Stimulated activated CD4-positive, alpha-beta T cell treated with anti-CD3 and anti-CD28 coated beads, TNF-alpha, amount 100 ng/mL, for 4 hours (primary cell): ENCODE results near the gene HAX1.
A peak's percentile ranks its signal among the peaks of the same experiment; 100 is the strongest.
"Not testable (repeated sequence)": the region's sequence is repeated elsewhere in the genome, so short reads cannot be mapped to it uniquely, and the experiment has no call there.

Experiments
- DNase-seq, 3 experiments: peaks; one replicate each; pipeline ENCODE4 v3.0.0-alpha.2; 2020; ENCODE audit warnings: low read depth in 3 of 3

HAX1 gene

DNA sequence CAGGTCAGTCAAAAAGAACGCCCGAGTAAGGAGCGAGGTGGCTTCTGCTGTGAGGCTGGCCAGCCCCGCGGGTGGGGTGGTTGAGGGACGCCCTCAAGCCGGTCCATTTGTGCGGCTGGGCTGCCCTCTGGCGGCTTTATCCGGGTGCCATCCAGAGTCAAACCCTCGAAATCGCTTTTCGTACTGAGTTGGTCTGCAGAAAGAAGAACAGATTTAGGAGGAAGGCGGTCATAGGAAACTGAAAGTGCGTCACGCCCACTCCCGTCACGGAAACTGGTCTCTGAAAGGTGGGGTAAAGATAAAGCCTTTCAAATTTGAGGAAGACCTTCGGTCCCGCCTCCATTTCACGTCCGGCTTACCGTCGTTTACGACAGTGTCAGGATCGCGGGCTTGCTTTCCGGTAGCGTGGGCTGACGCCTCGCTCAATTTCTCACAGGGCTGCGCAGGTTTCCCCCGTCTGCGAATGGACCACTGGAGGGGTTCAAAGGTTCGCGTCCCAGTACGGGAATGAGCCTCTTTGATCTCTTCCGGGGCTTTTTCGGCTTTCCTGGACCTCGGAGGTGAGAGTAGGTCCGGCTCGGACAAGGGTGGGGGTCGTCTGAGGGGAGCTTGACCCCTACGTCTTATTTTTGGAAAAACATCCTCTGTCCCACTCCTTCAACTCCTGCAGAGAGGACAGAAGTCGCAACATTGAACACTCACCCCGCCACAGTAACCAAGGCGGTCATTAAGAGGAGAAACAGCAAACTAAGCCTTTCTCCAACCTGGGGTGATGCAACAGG lies at the start of gene HAX1:
Gene HAX1 (plus strand): TSS at position 413 of the 782 bp plus-strand sequence. CDS start 95 bp downstream, at position 508.
- peak; percentile 90 to 98 (median 96) for DNase-seq

DNA sequence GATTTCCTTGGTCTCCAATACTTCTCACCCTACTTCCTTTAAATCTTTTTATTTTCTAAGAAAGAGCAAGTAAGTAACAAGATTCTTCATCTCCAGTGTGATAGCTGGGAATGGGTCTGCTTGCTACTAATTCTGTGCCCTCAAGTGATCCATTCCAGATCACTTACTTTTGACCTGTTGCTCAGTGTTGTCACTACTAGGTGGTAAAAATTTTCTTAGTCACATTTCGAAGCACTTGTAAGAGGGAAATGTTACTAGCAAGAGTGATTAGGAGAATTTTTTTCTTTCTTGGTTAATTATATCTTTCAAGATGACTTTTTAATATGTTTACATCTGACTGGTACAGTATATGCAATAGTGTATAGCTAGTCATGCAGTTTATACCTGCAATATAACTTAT lies 49.5 kb upstream of the HAX1 start:
- DNase-seq, result no peak

DNA sequence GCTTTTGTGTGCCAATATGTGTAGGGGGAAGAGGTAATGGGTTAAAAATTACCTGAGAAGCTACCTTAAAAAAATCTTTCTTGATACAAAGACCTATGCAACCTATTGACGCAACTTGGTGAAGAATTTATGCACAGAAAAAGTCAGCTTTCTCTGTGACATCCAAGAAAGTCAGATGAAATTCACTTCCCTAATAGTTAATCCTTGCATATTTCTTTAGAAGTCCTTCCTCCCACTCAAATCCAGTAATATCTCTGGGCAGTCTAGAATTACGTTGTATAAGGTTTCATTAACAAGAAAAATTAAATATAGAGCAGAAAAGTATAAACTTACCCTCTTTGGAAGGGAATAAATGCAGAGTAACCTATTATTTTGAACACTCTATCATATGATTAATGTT lies 48.8 kb upstream of the HAX1 start:
- no peak for DNase-seq

DNA sequence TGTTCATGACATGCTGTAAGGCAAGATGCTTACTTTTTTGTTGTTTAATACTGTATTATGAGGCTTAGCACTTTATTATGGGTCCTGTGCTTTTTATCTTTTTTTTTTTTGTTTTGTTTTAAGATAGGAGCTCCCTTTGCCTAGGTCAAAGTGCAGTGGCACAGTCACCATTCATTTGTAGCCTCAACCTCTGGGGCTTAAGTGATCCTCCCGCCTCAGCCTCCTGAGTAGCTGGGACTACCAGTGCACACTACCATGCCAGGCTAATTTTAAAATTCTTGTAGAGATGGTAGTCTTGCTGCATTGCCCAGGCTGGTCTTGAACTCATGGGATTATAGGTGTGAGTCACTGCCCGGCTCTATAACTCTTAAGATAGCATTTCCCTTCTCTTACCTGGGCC lies 47.1 kb upstream of the HAX1 start:
- DNase-seq, result no peak

DNA sequence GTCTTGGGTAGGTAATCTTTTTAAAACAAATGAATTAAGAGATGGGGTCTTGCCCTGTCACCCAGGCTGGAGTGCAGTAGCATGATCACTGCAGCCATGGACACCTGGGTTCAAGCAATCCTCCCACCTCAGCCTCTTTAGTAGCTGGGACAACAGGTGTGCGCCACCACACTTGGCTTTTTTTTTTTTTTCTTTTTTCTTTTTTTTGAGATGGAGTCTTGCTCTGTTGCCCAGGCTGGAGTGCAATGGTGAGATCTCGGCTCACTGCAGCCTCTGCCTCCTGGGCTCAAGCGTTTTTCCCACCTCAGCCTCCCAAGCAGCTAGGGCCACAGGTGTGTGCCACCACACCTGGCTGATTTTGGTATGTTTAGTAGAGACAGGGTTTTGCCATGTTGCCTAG lies 41.3 kb upstream of the HAX1 start:
- DNase-seq, result not testable (repeated sequence)

DNA sequence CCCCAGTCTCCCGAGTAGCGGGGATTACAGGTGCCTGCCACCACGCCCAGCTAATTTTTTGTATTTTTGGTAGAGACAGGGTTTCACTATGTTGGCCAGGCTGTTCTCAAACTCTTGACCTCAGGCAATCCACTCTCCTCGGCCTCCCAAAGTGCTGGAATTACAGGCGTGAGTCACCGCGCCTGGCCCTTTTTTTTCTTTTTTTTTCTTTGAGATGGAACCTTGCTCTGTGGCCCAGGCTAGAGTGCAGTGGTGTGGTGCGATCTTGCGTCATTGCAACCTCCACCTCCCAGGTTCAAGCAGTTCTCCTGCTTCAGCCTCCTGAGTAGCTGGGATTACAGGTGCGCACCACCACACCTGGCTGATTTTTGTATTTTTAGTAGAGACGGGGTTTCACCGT lies 39.3 kb upstream of the HAX1 start:
- not testable (repeated sequence) for DNase-seq

DNA sequence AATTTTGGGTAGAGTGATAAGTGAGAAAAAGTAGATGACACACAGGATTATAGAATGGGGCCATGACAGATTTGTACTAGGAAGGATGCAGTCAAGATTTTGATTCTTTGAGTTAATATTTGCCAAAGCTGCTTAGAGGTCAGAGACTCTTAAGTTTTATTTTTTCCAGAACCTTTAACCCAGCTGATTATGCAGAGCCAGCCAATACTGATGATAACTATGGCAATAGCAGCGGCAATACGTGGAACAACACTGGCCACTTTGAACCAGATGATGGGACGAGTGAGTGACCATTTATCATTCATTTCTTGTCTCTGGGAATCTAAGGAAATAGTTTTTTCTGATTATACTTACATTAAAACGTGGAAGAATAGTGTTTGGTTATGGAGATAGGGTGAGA lies 35.6 kb upstream of the HAX1 start:
- DNase-seq, result no peak

DNA sequence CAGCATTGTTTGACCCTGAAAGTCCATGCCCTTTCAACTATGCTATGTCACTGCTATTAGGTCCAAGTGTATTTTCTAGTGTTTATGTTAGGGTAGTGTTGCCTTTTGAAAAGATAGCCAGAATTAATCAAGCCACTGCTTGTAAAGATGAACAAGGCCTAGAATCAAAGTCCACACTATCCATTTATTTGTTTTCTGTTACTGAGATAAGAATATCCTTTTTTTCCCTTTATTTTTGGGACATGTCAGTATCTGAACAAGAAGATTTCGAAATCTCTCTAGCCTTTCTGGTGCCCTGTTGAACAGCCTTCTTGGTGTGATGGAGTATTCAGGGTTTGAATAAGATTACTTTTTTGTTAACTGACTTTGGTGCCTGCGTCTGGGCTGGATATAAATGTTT lies 35.0 kb upstream of the HAX1 start:
- no peak for DNase-seq

DNA sequence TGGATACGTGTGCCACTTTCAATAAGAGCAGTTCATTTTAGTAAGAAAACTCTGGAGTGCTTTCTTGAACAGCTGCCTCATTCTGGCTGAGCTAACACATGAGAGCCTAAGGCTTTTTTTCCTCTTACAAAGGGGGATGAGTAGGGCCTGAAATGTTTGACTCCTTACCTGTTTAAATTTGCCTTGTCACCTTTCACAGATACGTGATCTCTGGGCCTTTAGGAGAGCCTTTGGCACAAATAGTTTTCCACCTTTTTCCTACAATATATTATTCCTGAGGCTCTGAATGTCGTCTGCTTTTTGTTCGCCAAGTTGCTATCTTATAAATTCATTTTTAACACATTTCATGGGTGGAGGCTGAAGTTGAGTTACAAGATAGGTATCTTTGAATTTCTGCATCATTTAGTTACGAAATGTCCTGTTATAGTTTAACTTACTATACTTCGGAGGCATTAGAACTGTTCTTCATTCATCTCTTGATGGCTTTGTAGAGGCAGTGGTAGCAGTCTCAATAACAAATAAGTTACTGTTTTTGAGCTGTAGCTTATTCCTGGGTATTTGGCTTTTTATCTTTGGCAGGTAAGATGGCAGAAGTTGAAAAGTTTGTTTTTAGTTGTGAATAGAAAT lies 34.4 kb upstream of the HAX1 start:
- no peak for DNase-seq

DNA sequence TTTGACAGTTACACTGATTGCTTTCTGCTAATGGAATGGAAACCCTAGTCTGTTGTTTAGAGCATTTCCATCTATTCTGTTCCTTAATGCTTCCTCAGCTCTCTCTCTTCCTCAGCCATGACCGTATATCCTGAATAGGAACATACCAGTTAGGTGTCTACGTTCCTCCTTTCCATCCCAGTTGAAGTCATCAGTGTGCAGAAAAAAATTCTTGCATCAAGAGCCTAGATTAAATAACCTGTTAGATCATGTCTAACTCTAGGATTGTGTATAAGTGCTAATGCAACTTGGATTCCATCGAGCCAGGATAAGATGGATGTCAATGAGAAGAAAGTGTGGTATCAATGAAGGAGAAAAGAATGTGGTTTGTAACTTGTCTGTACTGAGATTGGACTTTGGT lies 32.9 kb upstream of the HAX1 start:
- no peak for DNase-seq

DNA sequence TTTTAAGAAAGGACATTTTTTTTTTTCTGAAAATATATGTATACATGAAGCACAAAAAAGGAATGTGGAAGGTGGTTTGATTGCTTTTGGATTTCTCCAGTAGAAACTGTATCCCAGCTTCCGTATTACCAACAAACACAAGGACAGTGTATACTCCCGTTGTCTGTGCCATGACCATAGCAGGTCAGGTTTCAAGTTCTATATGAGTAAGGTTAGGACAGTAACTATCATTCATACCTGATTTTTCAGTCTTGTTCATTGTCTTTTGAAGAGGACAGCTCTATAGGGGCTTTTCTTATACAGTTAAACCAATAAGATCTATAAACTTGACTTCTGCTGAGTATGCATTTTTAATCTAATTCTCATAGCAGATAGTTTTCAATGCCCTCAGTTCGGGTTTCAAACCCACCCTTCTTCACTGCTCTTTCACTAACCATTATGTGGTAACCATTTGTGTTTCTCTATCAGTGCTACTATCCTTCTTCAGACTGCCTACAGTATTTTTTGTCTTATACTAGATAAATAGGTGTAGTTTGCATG lies 32.1 kb upstream of the HAX1 start:
- DNase-seq, result no peak

DNA sequence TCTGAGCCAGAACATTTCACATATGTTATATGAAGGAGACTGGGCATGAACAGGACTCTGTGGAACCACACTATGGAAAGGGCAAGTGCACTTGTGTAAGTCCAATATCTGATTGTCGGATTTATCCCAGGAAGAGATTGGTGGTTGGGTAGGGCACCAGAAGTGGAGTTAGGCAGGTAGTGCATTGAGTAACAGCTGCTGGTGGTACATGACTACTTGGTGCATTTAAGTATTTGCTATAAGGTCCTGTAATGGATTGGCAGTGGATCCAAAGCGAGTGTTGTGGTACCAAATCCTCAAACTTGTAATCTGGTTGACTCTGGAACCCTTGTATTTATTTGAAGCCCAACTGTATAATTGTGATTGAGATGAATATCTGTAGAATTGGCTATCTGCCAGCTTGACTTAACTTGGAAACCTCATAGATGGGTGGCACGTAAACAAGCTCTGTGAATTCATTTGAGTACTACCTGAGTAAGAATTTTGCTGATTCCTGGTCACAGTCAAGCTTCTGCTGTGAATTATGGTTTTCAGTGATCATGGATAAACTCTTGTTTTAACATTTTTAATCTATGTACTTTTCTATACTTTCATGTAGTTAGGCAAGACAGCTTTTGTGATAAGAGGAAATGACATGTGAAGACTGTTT lies 30.6 kb upstream of the HAX1 start:
- DNase-seq, result no peak

DNA sequence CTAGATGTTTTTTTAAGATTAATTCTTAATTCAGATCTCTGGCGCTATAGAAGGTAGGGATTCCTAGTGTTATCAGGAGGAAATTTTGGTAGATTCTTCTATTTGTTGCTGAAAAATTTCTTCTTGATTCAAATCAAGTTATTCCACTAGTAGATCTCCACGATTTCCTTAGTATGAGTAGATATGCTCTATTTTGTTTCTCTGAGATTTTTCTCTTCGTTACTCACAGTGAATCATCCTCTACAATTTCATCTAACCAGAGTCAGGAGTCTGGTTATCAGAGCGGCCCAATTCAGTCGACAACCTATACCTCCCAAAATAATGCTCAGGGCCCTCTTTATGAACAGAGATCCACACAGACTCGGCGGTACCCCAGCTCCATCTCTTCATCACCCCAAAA lies 18.8 kb upstream of the HAX1 start:
- DNase-seq, result no peak

DNA sequence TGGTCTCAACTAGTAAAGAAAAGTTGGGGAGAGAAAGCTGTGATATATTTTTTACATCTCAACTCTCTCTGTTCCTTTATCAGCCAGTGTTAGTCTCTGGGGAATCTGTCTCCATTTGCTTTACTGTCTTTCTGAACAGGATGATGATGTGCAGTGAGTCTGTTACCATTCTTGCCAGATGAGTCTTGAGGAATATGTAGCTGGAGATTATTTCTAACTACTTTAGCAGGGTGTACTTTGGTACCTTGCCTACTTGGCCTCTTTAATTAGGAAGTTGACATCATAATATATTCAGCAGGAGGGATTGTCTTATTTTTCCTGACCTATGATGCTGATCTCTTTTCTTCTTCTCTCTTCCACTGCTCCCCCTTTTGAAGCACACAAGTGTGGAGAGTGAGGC lies 15.7 kb upstream of the HAX1 start:
- no peak for DNase-seq

DNA sequence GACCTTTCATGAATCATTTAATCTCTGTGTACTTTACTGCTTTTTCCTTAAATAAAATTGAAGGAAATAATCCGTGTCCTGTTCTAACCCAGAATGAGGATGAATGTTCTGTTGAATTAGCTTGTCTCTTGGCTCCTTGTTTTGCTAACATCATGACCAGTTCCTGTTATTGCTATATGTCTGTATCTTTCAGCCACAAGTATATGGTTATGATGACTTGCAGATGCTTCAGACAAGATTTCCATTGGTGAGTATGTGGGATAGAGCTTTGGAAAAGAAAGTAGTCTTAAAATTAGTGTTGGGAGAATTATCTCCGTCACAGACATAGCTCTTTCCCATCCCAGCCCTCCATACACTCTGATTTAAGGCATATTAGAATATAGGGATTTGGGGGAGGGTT lies 13.6 kb upstream of the HAX1 start:
- DNase-seq, result no peak

DNA sequence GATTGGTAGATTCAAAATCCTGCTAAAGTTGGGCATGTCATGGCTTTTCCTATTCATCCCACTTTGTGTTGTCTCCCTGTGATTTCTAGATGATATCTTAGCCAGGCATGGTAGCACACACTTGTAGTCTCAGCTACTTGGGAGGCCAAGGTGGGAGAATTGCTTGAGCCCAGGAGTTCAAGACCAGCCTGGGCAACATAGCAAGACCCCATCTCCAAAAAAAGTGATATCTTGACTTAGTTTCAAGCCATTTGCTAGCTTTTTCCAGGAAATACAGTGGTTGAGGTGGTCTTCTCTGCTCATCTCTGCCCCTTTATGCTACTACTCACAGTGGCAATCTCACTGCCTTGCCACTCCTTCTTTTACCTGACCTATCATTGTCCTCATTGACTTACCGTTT lies 12.3 kb upstream of the HAX1 start:
- DNase-seq, result no peak

DNA sequence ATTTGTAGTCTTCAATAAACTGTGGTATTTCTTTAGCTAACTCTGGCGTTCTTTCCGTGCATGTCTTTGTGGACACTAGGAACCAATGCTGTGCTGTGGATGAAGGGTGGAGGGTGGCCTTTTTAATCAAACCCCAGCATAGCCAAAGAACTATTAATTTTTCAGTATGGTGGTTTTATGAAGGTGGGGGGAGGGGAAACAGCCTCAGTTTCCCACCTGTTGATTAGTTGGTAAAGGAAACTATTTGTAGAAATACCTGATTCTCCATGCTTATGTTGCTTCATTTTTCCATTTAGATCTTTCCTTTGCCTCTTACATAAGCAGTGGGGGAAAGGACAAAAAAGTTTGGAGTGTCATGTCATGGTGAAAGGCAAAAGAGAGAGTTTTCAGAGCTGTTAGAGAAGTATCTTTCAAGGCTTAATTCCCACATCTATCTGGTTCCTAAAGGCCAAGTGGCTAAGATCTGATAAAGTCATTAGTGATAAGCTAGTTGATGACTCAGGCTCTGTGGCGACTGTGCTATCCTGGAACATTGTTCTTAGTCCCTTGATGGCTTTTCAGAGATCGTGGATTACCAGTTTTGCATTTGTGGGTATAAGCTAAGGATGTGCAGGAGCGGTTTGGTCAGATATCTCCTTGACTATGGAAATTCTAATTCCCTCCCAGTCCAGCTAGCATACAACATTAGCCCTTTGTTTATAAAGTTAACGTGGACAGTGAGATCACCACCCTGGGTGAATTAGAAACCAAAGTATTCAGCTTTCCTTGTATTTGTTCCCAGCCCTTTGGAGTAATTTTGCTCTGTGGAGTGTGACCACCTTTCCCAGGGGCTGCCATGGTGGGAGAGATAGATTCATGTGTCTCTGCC lies 8.7 kb upstream of the HAX1 start:
- DNase-seq, result no peak

DNA sequence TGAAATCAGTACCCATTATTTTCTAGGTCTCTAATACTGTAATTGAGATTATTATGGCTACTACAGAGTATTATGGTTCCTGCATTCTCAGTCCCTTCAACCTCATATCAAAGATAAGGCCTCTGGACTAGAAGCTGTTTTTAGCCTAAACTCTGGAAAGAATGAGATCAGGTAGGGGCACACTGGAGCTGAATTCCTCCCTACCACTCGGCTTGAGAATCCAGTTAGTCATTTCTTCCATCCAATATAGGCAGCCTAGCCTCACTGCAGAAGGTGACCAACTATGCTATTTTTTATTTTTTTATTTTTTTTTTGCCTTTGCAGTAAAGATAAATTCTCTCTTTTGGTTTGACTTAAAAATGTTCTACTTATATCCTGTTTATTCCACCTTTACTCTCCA lies 8.0 kb upstream of the HAX1 start:
- DNase-seq, result no peak

DNA sequence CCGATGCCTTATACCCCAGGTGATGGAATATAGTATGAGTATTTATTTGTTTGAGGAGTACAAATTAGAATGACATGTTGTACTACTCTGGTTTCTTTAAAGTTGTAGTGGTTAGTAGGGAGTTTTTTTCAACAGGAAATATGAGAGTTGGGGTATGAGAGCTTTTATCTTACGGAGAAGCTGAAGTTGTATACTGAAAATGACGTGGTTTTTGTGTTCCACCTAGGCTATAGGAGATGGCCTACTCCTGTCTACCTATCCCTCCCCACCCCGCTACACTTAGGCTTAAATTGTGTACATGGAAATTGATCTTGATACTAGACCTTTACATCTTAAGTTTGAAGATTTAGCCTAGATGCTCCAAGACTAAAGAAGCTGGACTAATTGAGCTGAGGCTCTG lies 6.8 kb upstream of the HAX1 start:
- no peak for DNase-seq

DNA sequence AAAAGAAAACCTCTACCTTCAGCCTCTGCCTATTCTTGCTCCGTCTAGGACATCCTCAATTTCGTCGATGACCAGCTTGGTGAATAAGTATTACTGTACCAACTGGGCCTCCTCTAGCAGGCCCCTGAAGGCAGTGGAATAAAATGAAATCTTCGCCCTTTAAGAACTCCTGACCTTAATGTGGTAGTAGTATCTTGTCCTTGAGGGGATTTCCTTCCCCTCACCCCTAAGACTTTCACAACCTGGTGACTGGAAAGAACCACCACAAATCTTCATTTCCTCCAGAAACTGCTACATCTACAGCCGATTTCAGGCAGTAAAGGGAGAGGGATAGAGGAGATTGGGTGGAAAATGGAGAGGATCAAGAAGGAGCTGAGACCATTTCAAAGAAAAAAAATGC lies 1.6 kb upstream of the HAX1 start:
- no peak for DNase-seq

DNA sequence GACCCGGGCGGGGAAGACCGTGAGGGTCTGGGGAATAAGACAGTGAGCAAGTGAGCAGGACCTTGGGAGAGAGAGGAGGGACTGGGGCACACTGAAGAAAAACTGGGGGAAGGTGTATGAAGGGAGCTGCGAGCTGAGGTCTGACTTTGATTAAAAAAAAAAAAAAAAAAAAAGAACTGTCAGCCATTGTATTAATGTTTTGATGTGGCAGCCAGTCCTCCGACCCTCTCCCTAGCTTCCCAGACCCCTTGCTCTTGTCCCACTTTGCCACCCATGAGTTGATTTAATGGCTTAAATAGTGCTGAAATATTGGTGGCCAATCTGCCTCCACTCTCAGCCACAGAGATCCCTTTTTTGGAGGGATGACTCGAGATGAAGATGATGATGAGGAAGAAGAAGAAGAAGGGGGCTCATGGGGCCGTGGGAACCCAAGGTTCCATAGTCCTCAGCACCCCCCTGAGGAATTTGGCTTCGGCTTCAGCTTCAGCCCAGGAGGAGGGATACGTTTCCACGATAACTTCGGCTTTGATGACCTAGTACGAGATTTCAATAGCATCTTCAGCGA lies 652 bp downstream of the HAX1 start:
- no peak for DNase-seq

DNA sequence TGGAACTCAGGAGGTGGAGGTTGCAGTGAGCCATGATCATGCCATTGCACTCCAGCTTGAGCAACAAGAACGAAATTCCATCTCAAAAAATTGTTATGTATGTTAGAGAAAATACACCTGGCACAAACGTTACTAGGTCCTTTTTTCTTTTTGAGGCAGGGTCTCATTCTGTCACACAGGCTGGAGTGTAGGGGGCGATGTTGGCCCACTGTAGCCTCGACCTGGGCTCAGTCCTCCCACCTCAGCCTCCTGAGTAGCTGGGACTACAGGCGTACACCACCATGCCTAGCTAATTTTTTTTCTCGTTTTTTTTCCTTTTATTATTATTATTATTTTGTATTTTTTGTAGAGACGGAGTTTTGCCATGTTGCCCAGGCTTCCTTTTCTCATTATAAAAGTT lies 4.4 kb downstream of the HAX1 start:
- DNase-seq, result no peak
